Activated T-cell treated with anti-CD3 and anti-CD28 coated beads, Interleukin-2, amount 50 U/mL, for 4 hours (primary cell): ENCODE results near the gene TCF4. TPM values are rescaled to one million over a fixed set of nuclear protein-coding genes. Genes with fewer than 3 reads are reported as not detected.

ENCODE experiments used
- ATAC-seq, 2 donors: fragments of 200-7000 bp; cut with Tn5 transposase; one replicate each; pipeline ENCODE4 v1.10.0; 2021
- DNase-seq: peaks from one replicate; pipeline ENCODE4 v3.0.0-alpha.2; 2020
- H3K27me3 Mint-ChIP-seq: one replicate; pipeline ENCODE4 v1.8.0; 2021; ENCODE audit warnings: low read depth, mixed read lengths
- H3K36me3 Mint-ChIP-seq: one replicate; pipeline ENCODE4 v1.8.0; 2022; ENCODE audit warnings: mixed read lengths; ENCODE audit not compliant: insufficient read depth
- H3K4me1 Mint-ChIP-seq: one replicate; pipeline ENCODE4 v1.8.0; 2021; ENCODE audit warnings: low read depth, mixed read lengths
- H3K4me3 Mint-ChIP-seq: one replicate; pipeline ENCODE4 v1.8.0; 2021; ENCODE audit warnings: mild to moderate bottlenecking, moderate library complexity, mixed read lengths
- H3K9me3 Mint-ChIP-seq: one replicate; pipeline ENCODE4 v1.8.0; 2021; ENCODE audit warnings: mixed read lengths
- total RNA-seq, 3 donors: library from RNA; stranded (reverse); gene quantifications; one replicate each; pipeline ENCODE4 v1.2.1, GENCODE V29; 2021

Gene TCF4
- total RNA-seq, 3 donors from 2014 or later, result 0.91 to 2.6 (median 1.3) TPM

GRCh38 chr18:55422456-55423180 is 165.4 kb downstream of the TCF4 start:
- ATAC-seq, result no peak
- Mint-ChIP-seq H3K4me1 (peaks cover 5% of the 10 kb centered on the region), H3K27me3 (peaks cover 4% of the 10 kb centered on the region), H3K36me3 (no peaks in the 10 kb centered on the region), H3K9me3 (no peaks in the 10 kb centered on the region), H3K4me3 (no peak overlapping the region)
- DNase-seq, result no peak

GRCh38 chr18:55421615-55422419 is 166.2 kb downstream of the TCF4 start:
- Mint-ChIP-seq H3K36me3 (no peaks in the 10 kb centered on the region), H3K4me3 (no peak overlapping the region), H3K9me3 (no peaks in the 10 kb centered on the region), H3K4me1 (peaks cover 5% of the 10 kb centered on the region), H3K27me3 (peaks cover 4% of the 10 kb centered on the region)
- no peak for ATAC-seq
- DNase-seq, result no peak

DNA sequence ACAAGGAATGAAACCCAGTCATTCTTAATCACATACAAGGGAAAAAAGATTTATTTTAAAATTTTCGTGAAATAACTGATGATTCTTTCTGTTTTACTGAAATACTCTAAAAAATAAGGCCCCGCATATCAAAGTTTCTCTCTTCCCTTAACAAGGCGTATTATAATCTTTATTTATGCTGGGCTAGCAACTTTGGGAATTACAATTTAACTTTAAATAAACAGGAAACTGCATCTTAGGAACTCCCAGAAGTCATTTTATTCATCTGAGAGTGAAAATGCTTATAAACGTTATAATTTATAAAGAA is 166.7 kb downstream of the TCF4 start:
- H3K4me1 Mint-ChIP-seq, result peaks cover 5% of the 10 kb centered on the region
- H3K9me3 Mint-ChIP-seq, result no peaks in the 10 kb centered on the region
- no peak for DNase-seq
- no peak for ATAC-seq
- H3K36me3 Mint-ChIP-seq, result no peaks in the 10 kb centered on the region
- H3K4me3 Mint-ChIP-seq, result no peak overlapping the region
- H3K27me3 Mint-ChIP-seq, result peaks cover 4% of the 10 kb centered on the region

DNA sequence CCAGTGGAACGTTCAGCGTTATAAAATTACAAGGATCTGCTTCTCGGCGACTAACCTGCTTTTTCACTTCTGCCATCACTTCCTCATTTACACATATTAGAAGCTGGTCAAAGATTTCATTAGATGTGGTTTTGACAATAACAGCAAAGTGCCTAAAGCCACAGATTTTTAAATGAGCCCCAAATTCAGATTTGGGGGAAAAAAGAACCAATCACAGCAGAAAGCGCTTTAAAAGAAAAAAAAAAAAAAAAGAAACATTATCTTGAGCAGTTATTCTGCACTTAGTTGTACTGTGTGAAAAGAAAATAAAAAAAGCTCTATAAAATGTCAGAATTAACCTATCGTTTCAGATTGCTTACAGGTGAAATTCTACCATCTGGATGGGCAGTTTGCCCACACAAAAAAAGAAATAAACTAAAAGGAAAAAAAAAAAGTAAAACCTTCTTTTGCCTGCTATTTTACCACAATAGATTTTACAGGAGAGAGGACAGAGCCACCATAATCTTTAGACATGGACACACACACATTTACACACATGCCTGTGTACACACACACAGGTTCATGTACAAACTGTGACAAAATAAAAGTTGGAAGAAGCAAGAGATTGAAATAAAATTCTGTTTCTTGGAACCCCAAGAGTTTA is 167.2 kb downstream of the TCF4 start:
- H3K4me3 Mint-ChIP-seq, result no peak overlapping the region
- H3K9me3 Mint-ChIP-seq, result no peaks in the 10 kb centered on the region
- peaks cover 4% of the 10 kb centered on the region for H3K27me3 Mint-ChIP-seq
- peaks cover 5% of the 10 kb centered on the region for H3K4me1 Mint-ChIP-seq
- ATAC-seq (no peak), DNase-seq (no peak)
- H3K36me3 Mint-ChIP-seq, result no peaks in the 10 kb centered on the region

DNA sequence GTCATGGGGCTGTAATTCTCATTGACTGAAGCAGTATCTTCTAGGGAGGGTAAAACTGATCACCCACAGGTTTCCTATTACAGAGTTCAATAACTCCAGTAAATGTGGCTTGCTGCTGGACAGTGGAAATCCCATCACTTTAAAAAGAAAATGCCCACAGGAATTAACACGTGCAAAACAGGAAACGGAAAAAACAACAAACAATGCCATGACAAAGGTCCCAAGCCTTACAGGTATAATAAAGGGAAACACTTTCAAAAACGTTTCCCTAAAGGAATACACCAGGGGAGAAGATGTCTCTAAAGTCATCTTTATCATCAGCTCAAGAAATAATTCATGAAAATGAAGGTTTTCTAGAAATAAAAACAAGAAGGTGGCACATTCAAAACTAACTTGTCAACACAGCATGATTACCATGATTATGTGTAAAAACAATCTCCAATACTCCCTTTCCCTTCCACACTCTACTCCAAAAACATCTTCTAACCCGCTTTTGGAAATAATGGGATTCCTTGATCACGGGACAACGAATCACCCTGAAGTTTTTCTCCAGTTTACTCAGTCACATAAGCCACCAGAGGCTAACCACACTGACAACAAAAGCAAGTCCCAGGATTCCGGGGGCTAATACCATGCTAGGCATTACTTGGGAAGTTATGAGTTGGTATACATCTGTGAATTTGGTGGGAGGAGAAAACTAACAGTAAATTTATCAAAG is 167.9 kb downstream of the TCF4 start:
- Mint-ChIP-seq H3K4me3 (no peak overlapping the region), H3K36me3 (no peaks in the 10 kb centered on the region), H3K9me3 (no peaks in the 10 kb centered on the region), H3K4me1 (peaks cover 5% of the 10 kb centered on the region), H3K27me3 (peaks cover 4% of the 10 kb centered on the region)
- DNase-seq (no peak), ATAC-seq (no peak)

- DNase-seq (no peak), ATAC-seq (no peak)
- Mint-ChIP-seq H3K27me3 (peaks cover 4% of the 10 kb centered on the region), H3K4me1 (peaks cover 5% of the 10 kb centered on the region), H3K4me3 (no peak overlapping the region), H3K36me3 (no peaks in the 10 kb centered on the region), H3K9me3 (no peaks in the 10 kb centered on the region)
These were observed 168.7 kb downstream of the TCF4 start for GRCh38 chr18:55419132-55419946.

DNA sequence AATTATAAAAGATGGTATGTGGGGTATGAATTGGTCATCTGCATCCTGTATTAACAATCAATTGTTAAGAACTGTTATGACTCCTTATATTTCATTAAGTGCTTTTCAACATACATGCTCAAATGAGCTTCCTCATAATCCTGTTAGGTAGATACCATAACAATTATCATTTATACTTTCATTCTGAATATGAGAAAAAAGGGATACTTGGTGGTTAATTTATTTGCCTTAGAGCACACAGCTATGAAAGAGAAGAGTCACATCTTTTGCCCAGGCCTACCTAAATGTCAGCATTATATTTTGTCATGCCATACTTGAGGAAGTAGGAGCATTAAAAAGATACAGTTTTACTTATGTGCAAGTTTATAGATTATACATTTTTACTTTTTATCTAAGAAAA is 169.6 kb downstream of the TCF4 start:
- Mint-ChIP-seq H3K4me3 (no peak overlapping the region), H3K9me3 (no peaks in the 10 kb centered on the region)

GRCh38 chr18:55416791-55417190 is 171.2 kb downstream of the TCF4 start:
- H3K36me3 Mint-ChIP-seq, result no peaks in the 10 kb centered on the region
- H3K9me3 Mint-ChIP-seq, result no peaks in the 10 kb centered on the region
- ATAC-seq (no peak), DNase-seq (no peak)
- peaks cover 5% of the 10 kb centered on the region for H3K4me1 Mint-ChIP-seq
- no peak overlapping the region for H3K4me3 Mint-ChIP-seq
- no peaks in the 10 kb centered on the region for H3K27me3 Mint-ChIP-seq

More for the DNA sequence above, 169.6 kb downstream of the TCF4 start:
- Mint-ChIP-seq H3K27me3 (peaks cover 3% of the 10 kb centered on the region), H3K4me1 (peaks cover 5% of the 10 kb centered on the region), H3K36me3 (no peaks in the 10 kb centered on the region)
- ATAC-seq, result no peak
- no peak for DNase-seq

DNA sequence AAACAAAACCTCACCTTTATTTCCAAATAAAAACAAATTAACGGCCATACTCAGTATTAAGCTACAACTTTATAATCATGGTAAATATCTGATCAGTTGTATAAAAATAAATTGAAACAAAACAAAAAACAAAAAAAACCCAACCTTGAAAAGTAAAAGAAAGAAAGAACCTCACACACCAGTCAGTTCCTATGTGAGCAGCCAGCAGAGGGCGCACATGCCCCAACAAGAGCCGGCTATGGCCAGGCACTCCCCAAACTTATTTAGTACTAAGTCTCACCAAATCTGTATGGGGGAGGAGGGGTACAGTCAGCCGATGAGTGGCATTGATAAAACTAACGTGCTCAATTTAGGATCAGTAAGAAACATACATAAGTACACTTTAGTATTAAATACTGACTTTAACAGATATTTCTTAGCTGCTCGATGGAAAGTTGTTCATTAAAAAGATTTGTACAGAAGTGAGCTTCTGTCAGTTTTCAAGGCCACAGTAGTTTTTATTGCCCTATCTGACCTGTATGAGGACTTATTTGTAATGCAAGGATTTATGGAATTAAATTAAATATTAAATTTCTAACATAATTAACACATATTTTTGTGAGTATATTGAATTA is 172.6 kb downstream of the TCF4 start:
- H3K36me3 Mint-ChIP-seq, result no peaks in the 10 kb centered on the region
- peak; percentile 52 to 63 for ATAC-seq
- H3K4me3 Mint-ChIP-seq, result no peak overlapping the region
- H3K27me3 Mint-ChIP-seq, result no peaks in the 10 kb centered on the region
- H3K9me3 Mint-ChIP-seq, result no peaks in the 10 kb centered on the region
- peak; percentile 51 for DNase-seq
- H3K4me1 Mint-ChIP-seq, result peaks cover 4% of the 10 kb centered on the region

DNA sequence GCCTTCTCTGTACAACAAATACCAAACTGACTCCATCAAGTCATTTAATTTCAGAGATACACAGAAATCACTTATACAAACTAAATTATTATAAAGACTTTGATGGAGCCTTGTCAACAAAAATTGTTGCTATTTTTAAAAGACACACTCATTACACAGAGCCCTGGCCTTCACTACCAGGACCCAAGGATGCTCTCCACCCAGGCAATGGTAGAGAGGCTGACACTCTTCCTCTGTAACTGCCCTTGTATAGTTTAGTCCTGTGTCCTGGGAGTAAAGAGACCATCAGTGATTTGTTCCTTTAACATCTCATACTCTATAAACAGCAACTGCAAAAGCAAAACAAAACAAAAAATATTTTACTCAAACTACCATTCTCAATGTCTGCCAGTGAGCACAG is 173.5 kb downstream of the TCF4 start:
- ATAC-seq (no peak), DNase-seq (no peak)
- Mint-ChIP-seq H3K27me3 (no peaks in the 10 kb centered on the region), H3K36me3 (no peaks in the 10 kb centered on the region), H3K4me3 (no peak overlapping the region), H3K9me3 (no peaks in the 10 kb centered on the region), H3K4me1 (no peaks in the 10 kb centered on the region)

- Mint-ChIP-seq H3K27me3 (no peaks in the 10 kb centered on the region), H3K4me1 (no peaks in the 10 kb centered on the region), H3K9me3 (no peaks in the 10 kb centered on the region), H3K4me3 (no peak overlapping the region), H3K36me3 (no peaks in the 10 kb centered on the region)
- no peak for DNase-seq
- no peak for ATAC-seq
These were observed 174.5 kb downstream of the TCF4 start for GRCh38 chr18:55413474-55413873.

- H3K27me3 Mint-ChIP-seq, result no peaks in the 10 kb centered on the region
- H3K36me3 Mint-ChIP-seq, result no peaks in the 10 kb centered on the region
- H3K9me3 Mint-ChIP-seq, result no peaks in the 10 kb centered on the region
- H3K4me3 Mint-ChIP-seq, result no peak overlapping the region
- DNase-seq (no peak), ATAC-seq (no peak)
- no peaks in the 10 kb centered on the region for H3K4me1 Mint-ChIP-seq
These were observed 180.0 kb downstream of the TCF4 start for GRCh38 chr18:55407774-55408535.

DNA sequence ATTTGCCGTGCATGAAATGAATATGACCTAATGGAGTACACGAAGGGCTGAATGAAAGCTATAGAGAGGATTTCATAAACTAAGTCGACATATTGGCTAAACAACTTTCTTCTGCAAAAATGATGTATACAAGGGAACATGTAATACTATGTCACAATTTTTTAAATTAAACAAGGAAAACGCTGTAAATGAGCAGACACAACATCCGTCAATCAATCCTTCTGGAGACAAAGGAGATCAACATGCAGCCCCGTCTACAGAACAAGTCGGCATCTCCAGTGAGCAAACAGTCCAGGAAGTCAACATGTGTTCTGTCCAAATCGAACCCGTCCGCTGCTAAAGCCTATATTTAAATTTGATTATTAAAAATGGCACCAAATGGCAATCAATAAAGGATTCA is 180.8 kb downstream of the TCF4 start:
- Mint-ChIP-seq H3K27me3 (no peaks in the 10 kb centered on the region), H3K9me3 (no peaks in the 10 kb centered on the region), H3K4me3 (no peak overlapping the region), H3K36me3 (no peaks in the 10 kb centered on the region), H3K4me1 (no peaks in the 10 kb centered on the region)
- DNase-seq (no peak), ATAC-seq (no peak)
